Measurements from ENCODE around the gene ZNF385A.

DNA sequence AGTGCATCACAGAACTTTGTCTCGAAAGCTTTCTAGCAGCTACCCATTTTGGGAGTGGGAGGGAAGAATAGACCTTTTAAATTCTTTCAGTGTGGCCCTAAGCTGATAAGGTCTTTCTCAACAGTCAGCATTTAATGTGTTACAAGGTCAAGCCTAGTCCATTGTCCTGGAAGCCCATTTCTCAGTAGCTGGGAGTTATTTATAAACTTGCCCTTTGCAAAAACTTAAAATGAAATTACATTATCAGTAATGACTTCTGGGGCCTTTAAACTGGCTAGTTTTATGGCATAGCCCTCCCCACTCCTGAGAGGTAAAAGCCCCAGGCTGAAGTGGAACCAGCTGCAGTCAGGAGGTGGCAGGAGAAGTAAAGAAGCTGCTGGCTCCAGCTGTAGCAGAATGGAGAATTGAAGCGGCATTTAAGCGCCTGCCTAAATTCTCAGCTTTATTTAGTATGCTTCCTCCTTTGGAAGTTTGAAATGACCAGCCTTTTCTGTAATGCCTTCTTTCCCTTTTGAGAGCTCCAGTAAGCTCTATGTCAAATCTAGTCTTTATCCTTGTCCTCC is 47.2 kb downstream of the ZNF385A start:
- TF ChIP-seq RAD21 (conservative IDR thresholded peaks at IDR 0.05) (no peak), POLR2AphosphoS5 (IDR thresholded peaks at IDR 0.05) (no peak), EP300 (conservative IDR thresholded peaks at IDR 0.05; ENCODE audit: poor library complexity, severe bottlenecking) (no peak), SMC3 (conservative IDR thresholded peaks at IDR 0.05; ENCODE audit: poor library complexity) (no peak)
- TF ChIP-seq, protein P1, sequence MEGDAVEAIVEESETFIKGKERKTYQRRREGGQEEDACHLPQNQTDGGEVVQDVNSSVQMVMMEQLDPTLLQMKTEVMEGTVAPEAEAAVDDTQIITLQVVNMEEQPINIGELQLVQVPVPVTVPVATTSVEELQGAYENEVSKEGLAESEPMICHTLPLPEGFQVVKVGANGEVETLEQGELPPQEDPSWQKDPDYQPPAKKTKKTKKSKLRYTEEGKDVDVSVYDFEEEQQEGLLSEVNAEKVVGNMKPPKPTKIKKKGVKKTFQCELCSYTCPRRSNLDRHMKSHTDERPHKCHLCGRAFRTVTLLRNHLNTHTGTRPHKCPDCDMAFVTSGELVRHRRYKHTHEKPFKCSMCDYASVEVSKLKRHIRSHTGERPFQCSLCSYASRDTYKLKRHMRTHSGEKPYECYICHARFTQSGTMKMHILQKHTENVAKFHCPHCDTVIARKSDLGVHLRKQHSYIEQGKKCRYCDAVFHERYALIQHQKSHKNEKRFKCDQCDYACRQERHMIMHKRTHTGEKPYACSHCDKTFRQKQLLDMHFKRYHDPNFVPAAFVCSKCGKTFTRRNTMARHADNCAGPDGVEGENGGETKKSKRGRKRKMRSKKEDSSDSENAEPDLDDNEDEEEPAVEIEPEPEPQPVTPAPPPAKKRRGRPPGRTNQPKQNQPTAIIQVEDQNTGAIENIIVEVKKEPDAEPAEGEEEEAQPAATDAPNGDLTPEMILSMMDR (IDR thresholded peaks at IDR 0.05; ENCODE audit: poor library complexity, severe bottlenecking) = no peak
- TF ChIP-seq, protein P2, sequence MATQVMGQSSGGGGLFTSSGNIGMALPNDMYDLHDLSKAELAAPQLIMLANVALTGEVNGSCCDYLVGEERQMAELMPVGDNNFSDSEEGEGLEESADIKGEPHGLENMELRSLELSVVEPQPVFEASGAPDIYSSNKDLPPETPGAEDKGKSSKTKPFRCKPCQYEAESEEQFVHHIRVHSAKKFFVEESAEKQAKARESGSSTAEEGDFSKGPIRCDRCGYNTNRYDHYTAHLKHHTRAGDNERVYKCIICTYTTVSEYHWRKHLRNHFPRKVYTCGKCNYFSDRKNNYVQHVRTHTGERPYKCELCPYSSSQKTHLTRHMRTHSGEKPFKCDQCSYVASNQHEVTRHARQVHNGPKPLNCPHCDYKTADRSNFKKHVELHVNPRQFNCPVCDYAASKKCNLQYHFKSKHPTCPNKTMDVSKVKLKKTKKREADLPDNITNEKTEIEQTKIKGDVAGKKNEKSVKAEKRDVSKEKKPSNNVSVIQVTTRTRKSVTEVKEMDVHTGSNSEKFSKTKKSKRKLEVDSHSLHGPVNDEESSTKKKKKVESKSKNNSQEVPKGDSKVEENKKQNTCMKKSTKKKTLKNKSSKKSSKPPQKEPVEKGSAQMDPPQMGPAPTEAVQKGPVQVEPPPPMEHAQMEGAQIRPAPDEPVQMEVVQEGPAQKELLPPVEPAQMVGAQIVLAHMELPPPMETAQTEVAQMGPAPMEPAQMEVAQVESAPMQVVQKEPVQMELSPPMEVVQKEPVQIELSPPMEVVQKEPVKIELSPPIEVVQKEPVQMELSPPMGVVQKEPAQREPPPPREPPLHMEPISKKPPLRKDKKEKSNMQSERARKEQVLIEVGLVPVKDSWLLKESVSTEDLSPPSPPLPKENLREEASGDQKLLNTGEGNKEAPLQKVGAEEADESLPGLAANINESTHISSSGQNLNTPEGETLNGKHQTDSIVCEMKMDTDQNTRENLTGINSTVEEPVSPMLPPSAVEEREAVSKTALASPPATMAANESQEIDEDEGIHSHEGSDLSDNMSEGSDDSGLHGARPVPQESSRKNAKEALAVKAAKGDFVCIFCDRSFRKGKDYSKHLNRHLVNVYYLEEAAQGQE (IDR thresholded peaks at IDR 0.05; ENCODE audit: borderline replicate concordance) = no peak
